ENCODE measurements around the gene SULF2. TPM values are rescaled to one million over a fixed set of nuclear protein-coding genes. Genes with fewer than 3 reads are reported as not detected.

Gene SULF2
- total and polyA plus RNA-seq, 2 experiments from 2014 or later = 49.0 to 66.6 TPM

GRCh38 chr20:47698142-47698541 is 87.1 kb downstream of the SULF2 start:
- Histone ChIP-seq H2AFZ (no peak overlapping the region), H3K79me2 (no peaks in the 10 kb centered on the region), H3K27ac (no peak overlapping the region), H3K9me3 (ENCODE audit: low read depth) (no peaks in the 10 kb centered on the region), H4K20me1 (ENCODE audit: insufficient read depth, poor library complexity, severe bottlenecking) (no peaks in the 10 kb centered on the region), H3K4me1 (ENCODE audit: insufficient read depth) (no peaks in the 10 kb centered on the region), H3K9me2 (replicated peaks; ENCODE audit: insufficient read depth) (no peaks in the 10 kb centered on the region), H3K27me3 (no peaks in the 10 kb centered on the region), H3K4me3 (no peak overlapping the region), H3K4me2 (no peak overlapping the region), H3K36me3 (replicated peaks; ENCODE audit: insufficient read depth, low read depth) (no peaks in the 10 kb centered on the region)
- 98% methylated on average over 6 of the region's 6 CpGs for WGBS (ENCODE audit: low lambda C conversion rate, missing lambda C conversion rate)
- no peak for DNase-seq (ENCODE audit: low spot score)
- TF ChIP-seq EZH2 (IDR thresholded peaks at IDR 0.05; ENCODE audit: borderline replicate concordance) (no peak), EZH2phosphoT487 (IDR thresholded peaks at IDR 0.05; ENCODE audit: low read depth, severe bottlenecking, unreplicated experiment) (no peak), CTCF (IDR thresholded peaks at IDR 0.05; ENCODE audit: poor library complexity) (no peak)

GRCh38 chr20:47696856-47697255 is 88.4 kb downstream of the SULF2 start:
- Histone ChIP-seq H4K20me1 (ENCODE audit: insufficient read depth, poor library complexity, severe bottlenecking) (no peaks in the 10 kb centered on the region), H3K9me3 (ENCODE audit: low read depth) (no peaks in the 10 kb centered on the region), H3K9me2 (replicated peaks; ENCODE audit: insufficient read depth) (no peaks in the 10 kb centered on the region), H3K27ac (no peak overlapping the region), H3K4me1 (ENCODE audit: insufficient read depth) (no peaks in the 10 kb centered on the region), H3K79me2 (no peaks in the 10 kb centered on the region), H3K36me3 (replicated peaks; ENCODE audit: insufficient read depth, low read depth) (no peaks in the 10 kb centered on the region), H3K27me3 (no peaks in the 10 kb centered on the region), H3K4me2 (no peak overlapping the region), H2AFZ (no peak overlapping the region), H3K4me3 (no peak overlapping the region)
- no peak for TF ChIP-seq CTCF (IDR thresholded peaks at IDR 0.05; ENCODE audit: poor library complexity)
- no peak for TF ChIP-seq EZH2phosphoT487 (IDR thresholded peaks at IDR 0.05; ENCODE audit: low read depth, severe bottlenecking, unreplicated experiment)
- no peak for TF ChIP-seq EZH2 (IDR thresholded peaks at IDR 0.05; ENCODE audit: borderline replicate concordance)
- no peak for DNase-seq (ENCODE audit: low spot score)
- WGBS (ENCODE audit: low lambda C conversion rate, missing lambda C conversion rate) = 98% methylated on average over 11 of the region's 11 CpGs

GRCh38 chr20:47694021-47694818 is 91.1 kb downstream of the SULF2 start:
- no peak overlapping the region for H2AFZ ChIP-seq
- no peak for DNase-seq (ENCODE audit: low spot score)
- no peaks in the 10 kb centered on the region for H4K20me1 ChIP-seq (ENCODE audit: insufficient read depth, poor library complexity, severe bottlenecking)
- H3K27ac ChIP-seq = no peak overlapping the region
- 99% methylated on average over 18 of the region's 21 CpGs for WGBS (ENCODE audit: low lambda C conversion rate, missing lambda C conversion rate)
- H3K36me3 ChIP-seq (replicated peaks; ENCODE audit: insufficient read depth, low read depth) = no peaks in the 10 kb centered on the region
- H3K27me3 ChIP-seq = no peaks in the 10 kb centered on the region
- no peaks in the 10 kb centered on the region for H3K9me2 ChIP-seq (replicated peaks; ENCODE audit: insufficient read depth)
- H3K9me3 ChIP-seq (ENCODE audit: low read depth) = peaks cover 4% of the 10 kb centered on the region
- H3K4me3 ChIP-seq = no peak overlapping the region
- no peaks in the 10 kb centered on the region for H3K4me1 ChIP-seq (ENCODE audit: insufficient read depth)
- TF ChIP-seq EZH2 (IDR thresholded peaks at IDR 0.05; ENCODE audit: borderline replicate concordance) (no peak), EZH2phosphoT487 (IDR thresholded peaks at IDR 0.05; ENCODE audit: low read depth, severe bottlenecking, unreplicated experiment) (no peak), CTCF (IDR thresholded peaks at IDR 0.05; ENCODE audit: poor library complexity) (no peak)
- H3K4me2 ChIP-seq = no peak overlapping the region
- H3K79me2 ChIP-seq = no peaks in the 10 kb centered on the region

Data from hepatocyte (in vitro differentiated cells).